Activated CD8-positive, alpha-beta T cell treated with anti-CD3 and anti-CD28 coated beads, Interleukin-2, amount 10 ng/mL, durations not matched to agents 7 days and 5 days (primary cell): ENCODE measurements around the gene PREP. TPM values are rescaled to one million over a fixed set of nuclear protein-coding genes. Genes with fewer than 3 reads are reported as not detected.
"Not testable (repeated sequence)": the region's sequence is repeated elsewhere in the genome, so short reads cannot be mapped to it uniquely, and the experiment has no call there.

Experiments
- ATAC-seq: fragments of 150-1000 bp; cut with Tn5 transposase; one replicate; pipeline ENCODE4 v1.10.0; 2021; ENCODE audit warnings: moderate library complexity
- CTCF ChIA-PET: fragments of 350-600 bp; sonication (Branson Sonifier 250); formaldehyde crosslinking; loops from one replicate; lab custom pipeline; 2021; ENCODE audit warnings: antibody characterized with exemption; lab: Charles Lee
- POLR2A ChIA-PET: fragments of 350-600 bp; sonication (Branson Sonifier 250); formaldehyde crosslinking; loops from one replicate; lab custom pipeline; 2021; ENCODE audit warnings: antibody characterized with exemption; lab: Charles Lee
- DNase-seq: peaks from one replicate; pipeline ENCODE4 v3.0.0-alpha.2; 2020
- H3K27ac Mint-ChIP-seq: one replicate; pipeline ENCODE4 v1.8.0; 2021; ENCODE audit warnings: mild to moderate bottlenecking, mixed read lengths
- H3K27me3 Mint-ChIP-seq: one replicate; pipeline ENCODE4 v1.8.0; 2021; ENCODE audit warnings: low read depth, mixed read lengths
- H3K36me3 Mint-ChIP-seq: one replicate; pipeline ENCODE4 v1.8.0; 2021; ENCODE audit warnings: low read depth, mixed read lengths
- H3K4me1 Mint-ChIP-seq: one replicate; pipeline ENCODE4 v1.8.0; 2021; ENCODE audit warnings: low read depth, mixed read lengths
- H3K4me3 Mint-ChIP-seq: one replicate; pipeline ENCODE4 v1.8.0; 2021; ENCODE audit warnings: mild to moderate bottlenecking, mixed read lengths
- H3K9me3 Mint-ChIP-seq: one replicate; pipeline ENCODE4 v1.8.0; 2022; ENCODE audit warnings: mixed read lengths; ENCODE audit not compliant: insufficient read depth
- total RNA-seq, 2 experiments: library from RNA; stranded (reverse); gene quantifications; one replicate each; pipeline ENCODE4 v1.2.3, GENCODE V29; 2021

The PREP gene
- total RNA-seq, 2 experiments from 2014 or later: 42.8 to 44.1 TPM

DNA sequence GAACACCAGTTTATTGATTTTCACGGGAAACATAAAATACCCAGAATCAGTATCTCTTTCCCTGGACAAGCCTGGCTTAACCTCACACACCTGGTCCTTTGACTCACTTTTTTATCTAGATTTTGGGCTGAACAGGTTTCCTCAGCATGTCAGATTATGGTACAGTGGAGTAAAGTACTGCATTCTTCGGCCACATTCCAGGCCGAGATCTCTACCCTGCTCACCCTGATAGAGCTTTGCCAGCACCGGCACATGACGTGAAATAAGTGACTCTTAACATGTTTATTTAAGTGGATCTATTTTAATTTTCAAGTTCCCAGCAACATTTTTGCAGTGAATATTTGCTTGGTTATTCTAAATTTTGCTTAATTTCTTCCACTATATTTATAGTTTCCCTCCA is 144.1 kb downstream of the PREP start:
- H3K27ac Mint-ChIP-seq: no peak overlapping the region
- H3K36me3 Mint-ChIP-seq: no peaks in the 10 kb centered on the region
- peaks cover 3% of the 10 kb centered on the region for H3K27me3 Mint-ChIP-seq
- no peaks in the 10 kb centered on the region for H3K4me1 Mint-ChIP-seq
- POLR2A ChIA-PET: no interaction called here
- CTCF ChIA-PET: no interaction called here
- no peak for ATAC-seq
- H3K4me3 Mint-ChIP-seq: no peak overlapping the region
- no peaks in the 10 kb centered on the region for H3K9me3 Mint-ChIP-seq
- no peak for DNase-seq

DNA sequence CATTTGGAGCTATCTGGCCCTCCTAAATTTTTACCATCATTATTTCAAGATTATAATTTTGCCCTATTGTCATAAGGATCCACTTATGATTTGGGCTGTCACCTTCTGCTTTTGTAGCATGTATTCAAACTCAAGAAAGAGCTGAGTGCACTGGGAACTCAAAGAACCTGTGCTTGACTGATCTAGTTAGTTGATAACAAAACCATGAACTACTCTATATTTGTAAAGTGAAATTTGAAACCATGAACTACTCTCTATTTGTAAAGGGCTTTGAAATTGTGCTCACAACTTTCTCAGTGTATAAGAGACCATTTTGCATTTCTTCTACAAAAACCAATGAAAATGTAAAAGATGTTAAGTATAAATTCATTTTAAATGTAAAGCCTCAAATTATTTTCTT is 145.5 kb downstream of the PREP start:
- Mint-ChIP-seq H3K27ac (no peak overlapping the region), H3K4me1 (no peaks in the 10 kb centered on the region), H3K9me3 (no peaks in the 10 kb centered on the region), H3K36me3 (no peaks in the 10 kb centered on the region), H3K27me3 (peaks cover 3% of the 10 kb centered on the region), H3K4me3 (no peak overlapping the region)
- CTCF ChIA-PET: no interaction called here
- DNase-seq (no peak), ATAC-seq (no peak)
- POLR2A ChIA-PET: no interaction called here

DNA sequence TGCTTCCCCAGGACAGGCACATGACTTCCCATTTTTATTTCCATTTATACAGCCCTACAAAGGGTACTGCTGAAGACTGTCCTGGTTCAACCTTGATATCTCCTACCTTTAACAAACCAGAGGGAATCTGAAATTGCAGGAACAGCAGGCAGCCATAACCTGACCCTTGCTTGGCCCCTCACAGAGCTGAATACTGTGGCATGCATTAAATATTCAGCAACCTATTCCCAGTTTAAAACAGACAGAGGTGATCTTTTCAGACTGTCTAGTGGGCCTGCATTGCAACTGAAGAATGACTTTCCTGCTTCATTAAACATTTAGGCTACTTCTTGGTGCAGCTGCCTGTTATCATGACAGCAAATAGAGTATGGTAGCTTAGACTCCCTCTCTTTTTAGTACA is 146.3 kb downstream of the PREP start:
- Mint-ChIP-seq H3K36me3 (no peaks in the 10 kb centered on the region), H3K27ac (no peak overlapping the region), H3K4me3 (no peak overlapping the region), H3K9me3 (no peaks in the 10 kb centered on the region), H3K4me1 (no peaks in the 10 kb centered on the region), H3K27me3 (peaks cover 3% of the 10 kb centered on the region)
- ChIA-PET CTCF (no interaction called here), POLR2A (no interaction called here)
- no peak for DNase-seq
- ATAC-seq: no peak

DNA sequence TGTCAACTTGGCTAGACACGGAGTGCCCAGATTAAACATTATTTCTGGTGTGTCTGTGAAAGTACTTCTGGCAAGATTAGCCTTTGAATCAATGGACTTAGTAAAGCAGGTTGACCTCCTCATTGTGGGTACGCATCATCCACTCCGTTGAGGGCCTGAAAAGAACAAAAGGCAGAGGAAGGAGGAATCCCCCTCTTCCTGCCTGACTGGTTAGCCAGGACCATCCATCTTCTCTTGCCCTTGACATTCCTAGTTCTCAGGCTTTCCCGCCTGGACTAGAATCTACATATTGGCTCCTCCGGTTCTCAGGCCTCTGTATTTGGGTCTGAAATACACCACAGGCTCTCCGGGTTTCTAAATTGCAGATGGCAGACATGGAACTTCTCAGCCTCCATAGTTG is 149.1 kb downstream of the PREP start:
- H3K36me3 Mint-ChIP-seq: no peaks in the 10 kb centered on the region
- no peak for ATAC-seq
- CTCF ChIA-PET: no interaction called here

DNA sequence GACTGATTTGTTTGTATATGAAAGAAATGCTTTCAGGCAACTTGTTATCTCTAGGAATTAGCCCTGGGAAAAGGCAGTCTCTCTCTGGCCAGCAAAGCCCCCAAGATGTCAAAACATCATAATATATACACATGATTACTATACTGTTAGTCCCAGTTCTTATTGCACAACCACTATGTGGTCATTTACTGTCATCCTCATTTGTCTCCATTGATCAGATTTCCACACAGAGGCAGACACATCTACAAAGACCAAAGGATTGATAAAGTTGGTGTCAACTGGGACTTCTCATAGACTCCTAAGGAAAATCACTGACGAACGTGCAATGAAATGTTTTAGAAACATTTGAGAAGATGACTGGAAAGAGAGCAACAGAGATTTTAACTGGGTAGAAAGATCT is 151.2 kb downstream of the PREP start:
- Mint-ChIP-seq H3K9me3 (no peaks in the 10 kb centered on the region), H3K27me3 (peaks cover 3% of the 10 kb centered on the region), H3K27ac (no peak overlapping the region), H3K4me1 (no peaks in the 10 kb centered on the region), H3K4me3 (no peak overlapping the region), H3K36me3 (no peaks in the 10 kb centered on the region)
- ChIA-PET POLR2A (no interaction called here), CTCF (no interaction called here)
- no peak for ATAC-seq
- no peak for DNase-seq

More for the DNA sequence above, 149.1 kb downstream of the PREP start:
- no peaks in the 10 kb centered on the region for H3K9me3 Mint-ChIP-seq
- no peak overlapping the region for H3K27ac Mint-ChIP-seq
- POLR2A ChIA-PET: no interaction called here
- no peak overlapping the region for H3K4me3 Mint-ChIP-seq
- no peak for DNase-seq
- no peaks in the 10 kb centered on the region for H3K4me1 Mint-ChIP-seq
- H3K27me3 Mint-ChIP-seq: peaks cover 3% of the 10 kb centered on the region

DNA sequence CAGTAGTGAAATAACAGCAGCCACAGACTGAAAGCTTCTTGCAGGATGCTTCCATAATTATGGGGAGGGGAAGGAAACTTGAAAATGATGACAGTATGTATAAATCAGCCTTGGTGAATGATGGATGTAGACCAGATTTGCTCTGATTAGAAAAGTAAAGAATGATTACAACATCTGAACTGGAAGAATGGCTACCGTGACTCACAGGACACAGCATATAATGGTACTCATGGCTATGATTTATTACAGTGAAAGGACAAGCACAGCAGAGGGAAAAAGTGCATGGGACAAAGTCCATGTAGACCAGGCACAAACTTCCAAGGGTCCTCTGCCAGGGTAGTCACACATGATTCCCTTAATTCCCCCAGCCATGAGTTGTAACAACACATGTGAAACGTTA is 152.3 kb downstream of the PREP start:
- DNase-seq (no peak), ATAC-seq (no peak)
- H3K36me3 Mint-ChIP-seq: no peaks in the 10 kb centered on the region
- no peaks in the 10 kb centered on the region for H3K9me3 Mint-ChIP-seq
- CTCF ChIA-PET: no interaction called here
- no peak overlapping the region for H3K4me3 Mint-ChIP-seq
- H3K27me3 Mint-ChIP-seq: no peaks in the 10 kb centered on the region
- POLR2A ChIA-PET: no interaction called here
- no peak overlapping the region for H3K27ac Mint-ChIP-seq
- no peaks in the 10 kb centered on the region for H3K4me1 Mint-ChIP-seq

DNA sequence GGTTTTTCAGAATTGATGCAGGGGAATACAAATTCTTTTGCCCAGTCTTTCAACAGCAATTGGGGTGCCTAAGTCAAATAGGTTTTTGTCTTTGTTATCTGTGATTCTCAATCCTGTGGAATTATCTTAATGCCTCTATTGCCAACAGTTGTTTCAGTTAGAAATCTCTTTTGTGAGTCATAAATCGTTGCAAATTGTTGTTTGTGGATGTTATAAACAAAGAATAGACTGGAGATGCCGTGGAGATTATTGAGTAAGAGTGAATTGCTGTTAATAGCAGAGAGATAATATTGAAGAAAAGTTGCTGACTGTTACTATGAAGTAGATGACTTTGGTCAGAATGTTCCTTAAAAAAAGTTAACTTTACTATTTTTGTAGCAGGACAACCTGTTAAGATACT is 159.4 kb downstream of the PREP start:
- Mint-ChIP-seq H3K27me3 (peaks cover 8% of the 10 kb centered on the region), H3K4me1 (no peaks in the 10 kb centered on the region), H3K9me3 (no peaks in the 10 kb centered on the region), H3K36me3 (no peaks in the 10 kb centered on the region), H3K4me3 (no peak overlapping the region), H3K27ac (no peak overlapping the region)
- ATAC-seq (no peak), DNase-seq (no peak)
- ChIA-PET POLR2A (no interaction called here), CTCF (no interaction called here)

DNA sequence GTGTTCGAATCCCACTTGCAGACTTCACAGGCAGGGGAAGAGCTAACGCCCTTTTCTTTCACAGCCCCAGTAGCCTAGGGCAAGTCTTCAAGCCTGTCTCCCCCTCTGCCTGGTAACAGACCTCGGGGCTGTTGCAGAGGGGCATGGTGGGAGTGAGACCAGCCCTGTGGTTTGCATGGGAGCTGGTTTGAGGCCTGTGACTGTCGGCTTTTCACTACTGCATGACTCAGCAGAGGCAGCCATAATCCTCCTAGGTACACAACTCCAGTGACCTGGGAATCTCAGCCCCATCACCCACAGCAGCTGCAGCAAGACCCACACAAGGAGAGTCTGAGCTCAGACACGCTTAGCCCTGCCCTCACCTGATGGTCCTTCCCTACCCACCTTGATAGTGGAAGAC is 167.7 kb downstream of the PREP start:
- peaks cover 31% of the 10 kb centered on the region for H3K27me3 Mint-ChIP-seq
- no peaks in the 10 kb centered on the region for H3K36me3 Mint-ChIP-seq
- ChIA-PET CTCF (no interaction called here), POLR2A (interaction anchor here (0.5 kb wide), 1 partner anchor 35 kb away, joined by 3 read pairs; no protein-coding TSS in a partner anchor)
- no peak overlapping the region for H3K4me3 Mint-ChIP-seq
- no peak for DNase-seq
- no peak for ATAC-seq
- H3K27ac Mint-ChIP-seq: no peak overlapping the region
- no peaks in the 10 kb centered on the region for H3K4me1 Mint-ChIP-seq
- peaks cover 4% of the 10 kb centered on the region for H3K9me3 Mint-ChIP-seq

DNA sequence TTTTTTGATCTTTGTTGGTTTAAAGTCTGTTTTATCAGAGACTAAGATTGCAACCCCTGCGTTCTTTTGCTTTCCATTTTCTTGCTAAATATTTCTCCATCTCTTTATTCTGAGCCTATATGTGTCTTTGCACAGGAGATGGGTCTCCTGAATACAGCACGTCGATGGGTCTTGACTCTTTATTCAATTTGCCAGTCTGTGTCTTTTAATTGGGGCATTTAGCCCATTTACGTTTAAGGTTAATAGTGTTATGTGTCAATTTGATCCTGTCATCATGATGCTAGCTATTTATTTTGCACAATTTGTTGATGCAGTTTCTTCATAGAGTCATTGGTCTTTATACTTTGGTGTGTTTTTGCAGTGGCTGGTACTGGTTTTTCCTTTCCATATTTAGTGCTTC is 171.1 kb downstream of the PREP start:
- H3K4me1 Mint-ChIP-seq, POLR2A ChIA-PET, H3K9me3 Mint-ChIP-seq, H3K4me3 Mint-ChIP-seq, DNase-seq, ATAC-seq, CTCF ChIA-PET, H3K36me3 Mint-ChIP-seq, H3K27ac Mint-ChIP-seq: not testable (repeated sequence)
- peaks cover 16% of the 10 kb centered on the region for H3K27me3 Mint-ChIP-seq

Other genes with a start within 250 kb of the PREP start
- gene POPDC3, start 223.1 kb downstream of the PREP start, total RNA-seq: not detected